ENCODE data around the gene OXT. TPM values are rescaled to one million over a fixed set of nuclear protein-coding genes. Genes with fewer than 3 reads are reported as not detected.
"Not testable (repeated sequence)": the region's sequence is repeated elsewhere in the genome, so short reads cannot be mapped to it uniquely, and the experiment has no call there.

The OXT gene
- polyA plus RNA-seq, 6 donors from 2014 or later: 0.79 to 1.5 (median 1.2) TPM; not detected in 2

GRCh38 chr20:3115190-3116107 is 44.0 kb downstream of the OXT start:
- H3K27me3 Mint-ChIP-seq: no peaks in the 10 kb centered on the region
- no peak overlapping the region for H3K4me3 Mint-ChIP-seq
- DNase-seq (peak; percentile 19), ATAC-seq (ENCODE audit: low read depth in 2 of 2) (peak in 1 of 2 donors; percentile 54)
- no peaks in the 10 kb centered on the region for H3K9me3 Mint-ChIP-seq
- peaks cover 13 to 20% (median 13%) of the 10 kb centered on the region in 3 donors for H3K4me1 Mint-ChIP-seq
- H3K27ac Mint-ChIP-seq: peak overlapping the region in 4 of 6 donors; percentile 33 to 56 (median 44)
- peaks cover 0 to 22% of the 10 kb centered on the region in 2 donors for H3K36me3 Mint-ChIP-seq

DNA sequence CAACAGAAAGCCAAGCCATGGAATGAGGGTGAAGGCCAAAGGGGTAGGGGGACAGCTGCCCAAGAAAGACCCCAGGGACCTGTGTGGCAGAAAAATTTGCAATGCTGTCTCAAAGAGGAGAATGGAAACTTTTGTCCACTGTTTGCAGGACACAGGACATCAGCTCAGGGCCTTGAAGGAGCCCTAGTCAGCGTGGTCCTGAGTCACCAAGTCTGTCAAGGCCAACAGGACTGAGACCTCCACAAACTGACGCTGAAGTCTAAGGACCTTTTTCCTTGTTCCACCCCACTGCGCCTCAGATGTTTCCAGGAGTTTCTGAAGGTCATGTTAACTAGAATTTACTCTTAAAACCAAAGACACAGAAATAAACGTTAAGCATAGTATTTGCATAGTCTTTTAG is 44.9 kb downstream of the OXT start:
- Mint-ChIP-seq H3K4me1 (peaks cover 13 to 26% (median 15%) of the 10 kb centered on the region in 3 donors), H3K4me3 (no peak overlapping the region), H3K27ac (peak overlapping the region in 1 of 6 donors; percentile 15), H3K36me3 (peaks cover 4 to 25% of the 10 kb centered on the region in 2 donors), H3K27me3 (no peaks in the 10 kb centered on the region), H3K9me3 (peaks cover 0 to 3% (median 0%) of the 10 kb centered on the region in 7 donors)
- no peak for DNase-seq
- no peak for ATAC-seq (ENCODE audit: low read depth in 2 of 2)

- H3K9me3 Mint-ChIP-seq, H3K27me3 Mint-ChIP-seq: not testable (repeated sequence)
- ATAC-seq (ENCODE audit: low read depth in 2 of 2): peak; percentile 61 to 75
- Mint-ChIP-seq H3K27ac (peak overlapping the region in 5 of 6 donors; percentile 30 to 69 (median 36)), H3K4me1 (peaks cover 13 to 39% (median 13%) of the 10 kb centered on the region in 3 donors), H3K4me3 (peak overlapping the region in 1 of 8 donors; percentile 34), H3K36me3 (peaks cover 11 to 33% of the 10 kb centered on the region in 2 donors)
- DNase-seq: peak; percentile 16
These were observed 46.5 kb downstream of the OXT start for GRCh38 chr20:3117839-3118379.

GRCh38 chr20:3119044-3119443 is 47.6 kb downstream of the OXT start:
- DNase-seq (no peak), ATAC-seq (ENCODE audit: low read depth in 2 of 2) (no peak)
- Mint-ChIP-seq H3K4me1 (peaks cover 9 to 41% (median 9%) of the 10 kb centered on the region in 3 donors), H3K4me3 (no peak overlapping the region), H3K27ac (peak overlapping the region in 3 of 6 donors; percentile 24 to 82 (median 42)), H3K9me3 (peaks cover 0 to 15% (median 11%) of the 10 kb centered on the region in 7 donors), H3K27me3 (no peaks in the 10 kb centered on the region), H3K36me3 (peaks cover 19 to 30% of the 10 kb centered on the region in 2 donors)

GRCh38 chr20:3121271-3121911 is 50.0 kb downstream of the OXT start:
- DNase-seq (no peak), ATAC-seq (ENCODE audit: low read depth in 2 of 2) (no peak)
- H3K4me1 Mint-ChIP-seq: peaks cover 0 to 28% (median 9%) of the 10 kb centered on the region in 3 donors
- H3K36me3 Mint-ChIP-seq: peaks cover 19 to 29% of the 10 kb centered on the region in 2 donors
- H3K27ac Mint-ChIP-seq: peak overlapping the region in 4 of 6 donors; percentile 63 to 84 (median 71)
- peaks cover 0 to 20% (median 11%) of the 10 kb centered on the region in 7 donors for H3K9me3 Mint-ChIP-seq
- no peak overlapping the region for H3K4me3 Mint-ChIP-seq
- no peaks in the 10 kb centered on the region for H3K27me3 Mint-ChIP-seq

Other genes with a start within 250 kb of the OXT start
- gene PCED1A, start 231.0 kb upstream of the OXT start, polyA plus RNA-seq (ENCODE audit: low read depth in 6 of 6): 10 to 100 TPM; 16.6 to 38.4 (median 22.5) TPM
- 10 to 100 TPM; 23.2 to 36.6 (median 29.1) TPM for gene VPS16, start 230.9 kb upstream of the OXT start, polyA plus RNA-seq (ENCODE audit: low read depth in 6 of 6)
- gene PTPRA, start 198.1 kb upstream of the OXT start, polyA plus RNA-seq (ENCODE audit: low read depth in 6 of 6): 10 to 100 TPM; 22.9 to 50.9 (median 31.6) TPM
- gene GNRH2, start 28.0 kb upstream of the OXT start, polyA plus RNA-seq (ENCODE audit: low read depth in 6 of 6): not detected
- 10 to 100 TPM; 64.0 to 94.6 (median 79.8) TPM for gene MRPS26, start 25.6 kb upstream of the OXT start, polyA plus RNA-seq (ENCODE audit: low read depth in 6 of 6)
- not detected for gene AVP, start 13.1 kb downstream of the OXT start, polyA plus RNA-seq (ENCODE audit: low read depth in 6 of 6)
- 10 to 100 TPM; 10.8 to 22.6 (median 16.8) TPM for gene FASTKD5, start 88.2 kb downstream of the OXT start, polyA plus RNA-seq (ENCODE audit: low read depth in 6 of 6)
- gene UBOX5, start 88.2 kb downstream of the OXT start, polyA plus RNA-seq (ENCODE audit: low read depth in 6 of 6): 1 to 10 TPM; 4.0 to 7.6 (median 4.9) TPM
- 1 to 10 TPM in 2 of 6 donors, under 1 TPM in 4; 0.19 to 1.4 (median 0.56) TPM for gene LZTS3, start 101.9 kb downstream of the OXT start, polyA plus RNA-seq (ENCODE audit: low read depth in 6 of 6)
- 10 to 100 TPM; 33.3 to 51.0 (median 38.3) TPM for gene DDRGK1, start 133.1 kb downstream of the OXT start, polyA plus RNA-seq (ENCODE audit: low read depth in 6 of 6)
- 10 to 100 TPM; 49.1 to 89.5 (median 75.0) TPM for gene ITPA, start 137.9 kb downstream of the OXT start, polyA plus RNA-seq (ENCODE audit: low read depth in 6 of 6)
- gene SLC4A11, start 167.6 kb downstream of the OXT start, polyA plus RNA-seq (ENCODE audit: low read depth in 6 of 6): under 1 TPM in 1 of 6 donors, not detected in 5; 0.17 TPM

Data from naive B cell (primary cell).